B cell (primary cell): ENCODE data around the gene FEM1C. TPM values are rescaled to one million over a fixed set of nuclear protein-coding genes. Genes with fewer than 3 reads are reported as not detected.

Experiments used
- ATAC-seq: fragments of 200-7000 bp; cut with Tn5 transposase; one replicate; pipeline ENCODE4 v1.10.0; 2021; ENCODE audit warnings: low read depth, mild to moderate bottlenecking, moderate number of reproducible peaks, moderate library complexity
- CTCF ChIA-PET: fragments of 350-600 bp; sonication (Branson Sonifier 250); formaldehyde crosslinking; loops from one replicate; lab custom pipeline; 2021; ENCODE audit warnings: antibody characterized with exemption, inconsistent platforms; lab: Charles Lee
- POLR2A ChIA-PET: fragments of 350-600 bp; sonication (Branson Sonifier 250); formaldehyde crosslinking; loops from one replicate; lab custom pipeline; 2021; ENCODE audit warnings: antibody characterized with exemption; lab: Charles Lee
- DNase-seq: peaks from one replicate; pipeline ENCODE4 v3.0.0; 2013
- H2AFZ ChIP-seq: 2 replicates; pipeline ENCODE4 v1.6.1; 2012; ENCODE audit warnings: mild to moderate bottlenecking, low read depth, low read length; ENCODE audit not compliant: insufficient read depth, poor library complexity, severe bottlenecking
- H3K27ac ChIP-seq, 2 donors: 1 replicate in 1 of 2; 2 replicates in 1 of 2; pipeline ENCODE4 v1.5.1; 2012 to 2013; ENCODE audit warnings: low read length in 2 of 2, mild to moderate bottlenecking in 2 of 2, moderate library complexity in 1 of 2
- H3K27me3 ChIP-seq, 4 experiments: fragments of 200-600 bp in 1 of 4; sonication (generic) in 1 of 4; replicated peaks in 1 of 4; 1 replicate in 2 of 4; 2 replicates in 2 of 4; pipeline versions ENCODE4 v1.6.1 to v1.7.0; 2013 to 2016; ENCODE audit warnings: low read length in 3 of 4, mild to moderate bottlenecking in 2 of 4, mixed read lengths in 1 of 4, moderate library complexity in 1 of 4; ENCODE audit not compliant: insufficient read depth in 4 of 4, control insufficient read depth in 3 of 4; ENCODE audit errors: control extremely low read depth in 1 of 4
- H3K36me3 ChIP-seq, 2 experiments: replicated peaks in 1 of 2; 1 replicate in 1 of 2; 2 replicates in 1 of 2; pipeline versions ENCODE4 v1.6.1 to v1.7.1; 2013; ENCODE audit warnings: low read length in 1 of 2; ENCODE audit not compliant: insufficient read depth in 2 of 2, control insufficient read depth in 1 of 2; ENCODE audit errors: control extremely low read depth in 1 of 2, extremely low read depth in 1 of 2
- H3K4me1 ChIP-seq, 2 donors: fragments of 200-600 bp in 1 of 2; sonication (generic) in 1 of 2; 1 replicate in 1 of 2; 2 replicates in 1 of 2; pipeline versions ENCODE4 v1.5.1 to v1.6.1; 2013 to 2017; ENCODE audit warnings: low read length in 2 of 2; ENCODE audit not compliant: control insufficient read depth in 2 of 2, insufficient read depth in 2 of 2
- H3K4me2 ChIP-seq: replicated peaks from 2 replicates; pipeline ENCODE3; 2012; ENCODE audit warnings: mild to moderate bottlenecking, low read depth, low read length; ENCODE audit not compliant: poor library complexity, severe bottlenecking
- H3K4me3 ChIP-seq, 5 experiments: fragments of 200-600 bp in 1 of 5; sonication (generic) in 1 of 5; 1 replicate in 3 of 5; 2 replicates in 2 of 5; pipeline versions ENCODE4 v1.5.1 to v1.7.0; 2011 to 2016; ENCODE audit warnings: low read length in 4 of 5, mild to moderate bottlenecking in 4 of 5, low read depth in 2 of 5, control low read depth in 1 of 5, moderate library complexity in 1 of 5; ENCODE audit not compliant: insufficient read depth in 1 of 5; ENCODE audit errors: control extremely low read depth in 1 of 5, extremely low read depth in 1 of 5
- H3K79me2 ChIP-seq: fragments of 200-600 bp; sonication (generic); one replicate; pipeline ENCODE4 v1.6.0; 2016; ENCODE audit warnings: low read length; ENCODE audit not compliant: control insufficient read depth, insufficient read depth
- H3K9ac ChIP-seq: fragments of 200-600 bp; sonication (generic); 2 replicates; pipeline ENCODE4 v1.6.1; 2017; ENCODE audit warnings: mild to moderate bottlenecking, low read length, moderate library complexity
- H3K9me3 ChIP-seq, 3 donors: one replicate each; pipeline versions ENCODE4 v1.6.1 to v1.7.1; 2013; ENCODE audit warnings: low read length in 2 of 3; ENCODE audit not compliant: control insufficient read depth in 2 of 3, insufficient read depth in 1 of 3; ENCODE audit errors: control extremely low read depth in 1 of 3
- H4K20me1 ChIP-seq: 2 replicates; pipeline ENCODE4 v1.6.0; 2012; ENCODE audit warnings: mild to moderate bottlenecking, low read length; ENCODE audit not compliant: insufficient read depth, control insufficient read depth, poor library complexity, severe bottlenecking
- H3K27ac Mint-ChIP-seq: one replicate; pipeline ENCODE4 v1.8.0; 2021; ENCODE audit warnings: mixed read lengths
- H3K27me3 Mint-ChIP-seq: one replicate; pipeline ENCODE4 v1.8.0; 2021; ENCODE audit warnings: mixed read lengths
- H3K4me1 Mint-ChIP-seq: one replicate; pipeline ENCODE4 v1.8.0; 2021; ENCODE audit warnings: mixed read lengths
- H3K4me3 Mint-ChIP-seq: one replicate; pipeline ENCODE4 v1.8.0; 2021; ENCODE audit warnings: mixed read lengths
- H3K9me3 Mint-ChIP-seq: one replicate; pipeline ENCODE4 v1.8.0; 2022; ENCODE audit warnings: mixed read lengths; ENCODE audit not compliant: insufficient read depth
- EZH2 ChIP-seq: IDR thresholded peaks from 2 replicates; pipeline ENCODE4 v1.6.1; 2012; ENCODE audit warnings: borderline replicate concordance, low read depth, mild to moderate bottlenecking, moderate library complexity, low read length; ENCODE audit not compliant: insufficient read depth, poor library complexity, severe bottlenecking
- WGBS: methylation state at CpG from one replicate; pipeline ENCODE4 v1.1.5; 2013; ENCODE audit warnings: missing lambda C conversion rate; ENCODE audit not compliant: insufficient coverage; 5-methylcytosine and 5-hydroxymethylcytosine counted together
- intact Hi-C: fragments of 100-400 bp; cut with micrococcal nuclease; formaldehyde crosslinking; loops from one replicate; pipeline ENCODE4 v1.10.0; 2022
- polyA plus RNA-seq: library from polyadenylated mRNA; depleted of rRNA; stranded (reverse); fragments of >200 nt; gene quantifications from 2 replicates; pipeline ENCODE4 v1.2.3, GENCODE V29; 2012
- total RNA-seq, 2 donors: library from RNA; stranded (reverse); fragments of 120-200 nt in 1 of 2; gene quantifications; 1 replicate in 1 of 2; 2 replicates in 1 of 2; pipeline versions ENCODE4 v1.2.3 to v1.2.4, GENCODE V29; 2013 to 2022
- TF ChIP-seq, protein P1 (sequence below): fragments of 200-600 bp; IDR thresholded peaks from one replicate; pipeline ENCODE4 v1.8.0; 2022; ENCODE audit warnings: antibody characterized with exemption, mild to moderate bottlenecking

FEM1C gene
- total and polyA plus RNA-seq, 2 donors (not counting 1 experiment from before 2014, with no cell fraction given) = 14.9 to 18.7 TPM

DNA sequence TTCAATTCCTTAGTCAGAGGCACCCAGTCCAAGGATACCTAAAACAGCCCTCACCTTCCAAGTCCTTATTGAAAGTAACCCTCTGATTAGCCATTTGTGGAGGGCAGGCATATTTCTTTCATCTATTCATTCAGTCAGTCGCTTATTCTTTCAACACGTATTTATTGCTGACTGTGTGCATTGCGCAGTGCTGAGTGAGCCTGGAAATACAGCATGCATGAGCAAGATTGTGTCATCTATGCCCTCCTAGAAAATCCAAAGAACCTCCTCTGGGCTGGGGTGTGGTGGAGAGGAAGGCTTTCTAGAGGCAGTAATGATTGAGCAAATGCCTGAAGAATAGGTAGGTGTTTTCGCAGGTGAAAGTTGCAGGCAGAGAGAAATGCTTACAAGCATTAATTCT is 8.5 kb upstream of the FEM1C start:
- H3K27ac Mint-ChIP-seq = no peak overlapping the region
- ChIA-PET POLR2A (no interaction called here), CTCF (interaction anchor here (3.0 kb wide), 1 partner anchor 22 kb away, joined by 13 read pairs; no protein-coding TSS in a partner anchor)
- no peaks in the 10 kb centered on the region for H3K27me3 Mint-ChIP-seq
- H3K27me3 ChIP-seq = no peaks in the 10 kb centered on the region
- WGBS = no CpG with 5 or more reads among the region's 4 CpGs
- H3K9ac ChIP-seq = no peak overlapping the region
- TF ChIP-seq, protein P1, sequence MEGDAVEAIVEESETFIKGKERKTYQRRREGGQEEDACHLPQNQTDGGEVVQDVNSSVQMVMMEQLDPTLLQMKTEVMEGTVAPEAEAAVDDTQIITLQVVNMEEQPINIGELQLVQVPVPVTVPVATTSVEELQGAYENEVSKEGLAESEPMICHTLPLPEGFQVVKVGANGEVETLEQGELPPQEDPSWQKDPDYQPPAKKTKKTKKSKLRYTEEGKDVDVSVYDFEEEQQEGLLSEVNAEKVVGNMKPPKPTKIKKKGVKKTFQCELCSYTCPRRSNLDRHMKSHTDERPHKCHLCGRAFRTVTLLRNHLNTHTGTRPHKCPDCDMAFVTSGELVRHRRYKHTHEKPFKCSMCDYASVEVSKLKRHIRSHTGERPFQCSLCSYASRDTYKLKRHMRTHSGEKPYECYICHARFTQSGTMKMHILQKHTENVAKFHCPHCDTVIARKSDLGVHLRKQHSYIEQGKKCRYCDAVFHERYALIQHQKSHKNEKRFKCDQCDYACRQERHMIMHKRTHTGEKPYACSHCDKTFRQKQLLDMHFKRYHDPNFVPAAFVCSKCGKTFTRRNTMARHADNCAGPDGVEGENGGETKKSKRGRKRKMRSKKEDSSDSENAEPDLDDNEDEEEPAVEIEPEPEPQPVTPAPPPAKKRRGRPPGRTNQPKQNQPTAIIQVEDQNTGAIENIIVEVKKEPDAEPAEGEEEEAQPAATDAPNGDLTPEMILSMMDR = no peak
- TF ChIP-seq EZH2 = no peak
- H3K36me3 ChIP-seq = no peaks in the 10 kb centered on the region
- H3K9me3 ChIP-seq = no peaks in the 10 kb centered on the region
- no peak overlapping the region for H3K4me3 ChIP-seq
- ATAC-seq (no peak), DNase-seq (no peak)
- no peaks in the 10 kb centered on the region for H4K20me1 ChIP-seq
- H3K4me1 ChIP-seq = no peaks in the 10 kb centered on the region
- intact Hi-C loops = no loop called here
- no peaks in the 10 kb centered on the region for H3K9me3 Mint-ChIP-seq
- H2AFZ ChIP-seq = no peak overlapping the region
- no peaks in the 10 kb centered on the region for H3K4me1 Mint-ChIP-seq
- H3K79me2 ChIP-seq = no peaks in the 10 kb centered on the region
- H3K4me2 ChIP-seq = no peak overlapping the region
- H3K27ac ChIP-seq = no peak overlapping the region
- H3K4me3 Mint-ChIP-seq = no peak overlapping the region

DNA sequence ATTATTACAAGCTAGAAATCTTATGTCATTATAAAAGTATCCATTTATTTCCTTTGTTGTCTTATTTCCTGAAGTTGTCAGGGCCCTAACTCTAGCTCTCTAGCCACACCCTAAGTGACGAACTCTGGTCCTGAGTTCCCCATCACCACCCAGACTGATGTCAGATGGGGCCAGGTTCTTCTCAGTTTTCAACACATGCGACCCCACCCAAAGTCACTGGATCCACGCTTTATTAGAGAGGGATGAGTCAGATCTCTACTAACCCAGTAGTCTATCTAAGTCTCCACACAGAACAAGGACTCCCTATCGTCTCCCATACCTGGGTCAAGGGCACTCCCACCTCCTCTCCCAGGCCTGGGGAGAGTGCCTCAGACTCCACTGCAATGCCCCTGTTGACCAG is 6.8 kb upstream of the FEM1C start:
- Histone ChIP-seq H2AFZ (no peak overlapping the region), H3K4me3 (no peak overlapping the region), H3K27me3 (no peaks in the 10 kb centered on the region), H3K9ac (no peak overlapping the region), H4K20me1 (no peaks in the 10 kb centered on the region), H3K79me2 (peaks cover 2% of the 10 kb centered on the region), H3K27ac (no peak overlapping the region), H3K36me3 (no peaks in the 10 kb centered on the region), H3K4me2 (no peak overlapping the region), H3K4me1 (no peaks in the 10 kb centered on the region), H3K9me3 (peaks cover 0 to 4% (median 0%) of the 10 kb centered on the region in 3 donors)
- Mint-ChIP-seq H3K4me1 (no peaks in the 10 kb centered on the region), H3K4me3 (no peak overlapping the region), H3K9me3 (no peaks in the 10 kb centered on the region), H3K27me3 (no peaks in the 10 kb centered on the region), H3K27ac (no peak overlapping the region)
- TF ChIP-seq, protein P1 = no peak
- TF ChIP-seq EZH2 = no peak
- no peak for ATAC-seq
- DNase-seq = no peak
- CTCF ChIA-PET = interaction anchor here (0.5 to 3.0 kb wide), 3 partner anchors 16 to 109 kb away, joined by 3 to 13 read pairs (median 4); no protein-coding TSS in a partner anchor
- 64% methylated on average over 2 of the region's 4 CpGs for WGBS
- intact Hi-C loops = no loop called here
- POLR2A ChIA-PET = no interaction called here
